Measurements from ENCODE around the gene TMEM61.

The TMEM61 gene

DNA sequence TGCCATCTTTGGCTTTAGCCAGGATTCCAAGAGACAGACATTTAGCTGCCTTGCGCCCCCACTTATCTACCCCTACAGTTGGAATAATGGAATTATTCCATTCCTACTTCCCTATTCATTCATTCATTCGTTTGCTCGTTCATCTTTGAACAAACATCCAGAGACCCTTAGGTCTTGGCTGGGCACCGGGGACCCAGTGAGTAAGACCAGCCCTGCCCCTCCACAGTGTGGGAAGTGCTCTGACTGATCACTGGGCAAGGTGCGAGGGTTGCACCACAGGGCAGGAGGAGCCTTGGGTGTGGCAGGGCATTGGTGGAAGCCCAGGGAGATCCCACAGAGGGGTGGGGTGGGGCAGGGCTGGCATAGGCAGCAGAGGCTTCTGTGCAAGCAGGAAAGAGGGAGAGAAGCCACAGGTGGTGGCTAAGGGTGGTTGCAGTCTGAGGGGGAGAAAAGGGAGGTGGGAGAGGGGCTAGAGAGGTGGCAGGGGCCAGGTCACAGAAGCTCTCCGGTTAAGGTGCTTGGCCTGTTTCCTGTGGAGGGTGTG is 35.0 kb upstream of the TMEM61 start:
- no peaks in the 10 kb centered on the region for H3K27me3 ChIP-seq (ENCODE audit: insufficient read depth, poor library complexity, severe bottlenecking)
- no peaks in the 10 kb centered on the region for H3K36me3 ChIP-seq (ENCODE audit: low read depth)
- no peak overlapping the region for H3K27ac ChIP-seq (ENCODE audit: poor library complexity, severe bottlenecking)
- no peaks in the 10 kb centered on the region for H3K9me3 ChIP-seq (ENCODE audit: severe bottlenecking)
- H3K4me1 ChIP-seq (ENCODE audit: insufficient read depth, poor library complexity, severe bottlenecking) = peaks cover 9% of the 10 kb centered on the region
- no peak overlapping the region for H3K4me3 ChIP-seq (ENCODE audit: severe bottlenecking)
- ATAC-seq (ENCODE audit: low read depth) (peak; percentile 90), DNase-seq (ENCODE audit: low spot score) (peak; percentile 84)
- TF ChIP-seq, protein P1, sequence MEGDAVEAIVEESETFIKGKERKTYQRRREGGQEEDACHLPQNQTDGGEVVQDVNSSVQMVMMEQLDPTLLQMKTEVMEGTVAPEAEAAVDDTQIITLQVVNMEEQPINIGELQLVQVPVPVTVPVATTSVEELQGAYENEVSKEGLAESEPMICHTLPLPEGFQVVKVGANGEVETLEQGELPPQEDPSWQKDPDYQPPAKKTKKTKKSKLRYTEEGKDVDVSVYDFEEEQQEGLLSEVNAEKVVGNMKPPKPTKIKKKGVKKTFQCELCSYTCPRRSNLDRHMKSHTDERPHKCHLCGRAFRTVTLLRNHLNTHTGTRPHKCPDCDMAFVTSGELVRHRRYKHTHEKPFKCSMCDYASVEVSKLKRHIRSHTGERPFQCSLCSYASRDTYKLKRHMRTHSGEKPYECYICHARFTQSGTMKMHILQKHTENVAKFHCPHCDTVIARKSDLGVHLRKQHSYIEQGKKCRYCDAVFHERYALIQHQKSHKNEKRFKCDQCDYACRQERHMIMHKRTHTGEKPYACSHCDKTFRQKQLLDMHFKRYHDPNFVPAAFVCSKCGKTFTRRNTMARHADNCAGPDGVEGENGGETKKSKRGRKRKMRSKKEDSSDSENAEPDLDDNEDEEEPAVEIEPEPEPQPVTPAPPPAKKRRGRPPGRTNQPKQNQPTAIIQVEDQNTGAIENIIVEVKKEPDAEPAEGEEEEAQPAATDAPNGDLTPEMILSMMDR (IDR thresholded peaks at IDR 0.05; ENCODE audit: poor library complexity, severe bottlenecking) = peak; percentile 69

DNA sequence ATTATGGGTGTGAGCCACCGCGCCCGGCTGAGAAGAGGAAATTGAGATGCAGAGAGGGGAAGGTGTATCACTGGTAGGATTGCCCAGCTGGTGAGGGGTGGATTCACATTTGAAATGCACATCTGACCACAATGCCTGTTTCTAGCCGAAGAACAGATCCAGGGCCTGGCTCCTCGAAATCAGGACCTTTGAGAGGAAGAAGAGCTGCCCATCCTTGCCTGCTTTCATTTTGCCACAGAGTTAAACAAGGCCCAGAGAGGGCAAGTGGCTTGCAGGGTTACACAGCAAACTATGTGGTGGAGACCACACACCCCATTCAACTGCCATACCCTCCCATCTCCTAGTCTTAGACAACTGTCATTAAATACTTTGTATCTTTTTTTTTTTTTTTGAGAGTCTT is 32.9 kb upstream of the TMEM61 start:
- H3K36me3 ChIP-seq (ENCODE audit: low read depth) = no peaks in the 10 kb centered on the region
- H3K9me3 ChIP-seq (ENCODE audit: severe bottlenecking) = no peaks in the 10 kb centered on the region
- peaks cover 13% of the 10 kb centered on the region for H3K4me1 ChIP-seq (ENCODE audit: insufficient read depth, poor library complexity, severe bottlenecking)
- H3K4me3 ChIP-seq (ENCODE audit: severe bottlenecking) = no peak overlapping the region
- no peak for ATAC-seq (ENCODE audit: low read depth)
- no peak overlapping the region for H3K27ac ChIP-seq (ENCODE audit: poor library complexity, severe bottlenecking)
- TF ChIP-seq, protein P1 (IDR thresholded peaks at IDR 0.05; ENCODE audit: poor library complexity, severe bottlenecking) = no peak
- H3K27me3 ChIP-seq (ENCODE audit: insufficient read depth, poor library complexity, severe bottlenecking) = no peaks in the 10 kb centered on the region
- DNase-seq (ENCODE audit: low spot score) = no peak

DNA sequence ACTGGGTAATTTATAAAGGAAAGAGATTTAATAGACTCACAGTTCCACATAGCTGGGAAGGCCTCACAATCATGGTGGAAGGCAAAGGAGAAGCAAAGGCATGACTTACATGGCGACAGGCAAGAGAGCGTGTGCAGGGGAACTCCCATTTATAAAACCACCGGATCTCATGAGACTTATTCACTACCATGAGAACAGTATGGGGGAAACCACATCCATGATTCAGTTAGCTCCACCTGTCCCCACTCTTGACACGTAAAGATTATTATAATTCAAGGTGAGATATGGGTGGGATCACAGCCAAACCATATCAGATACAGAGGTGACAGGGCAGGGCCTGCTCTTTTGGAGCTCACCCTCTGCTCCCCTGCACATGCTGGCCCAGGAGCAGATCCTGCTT is 31.4 kb upstream of the TMEM61 start:
- H3K27me3 ChIP-seq (ENCODE audit: insufficient read depth, poor library complexity, severe bottlenecking) = no peaks in the 10 kb centered on the region
- no peaks in the 10 kb centered on the region for H3K36me3 ChIP-seq (ENCODE audit: low read depth)
- TF ChIP-seq, protein P1 (IDR thresholded peaks at IDR 0.05; ENCODE audit: poor library complexity, severe bottlenecking) = no peak
- no peak overlapping the region for H3K4me3 ChIP-seq (ENCODE audit: severe bottlenecking)
- H3K9me3 ChIP-seq (ENCODE audit: severe bottlenecking) = no peaks in the 10 kb centered on the region
- H3K27ac ChIP-seq (ENCODE audit: poor library complexity, severe bottlenecking) = no peak overlapping the region
- no peak for ATAC-seq (ENCODE audit: low read depth)
- H3K4me1 ChIP-seq (ENCODE audit: insufficient read depth, poor library complexity, severe bottlenecking) = peaks cover 17% of the 10 kb centered on the region
- DNase-seq (ENCODE audit: low spot score) = no peak

DNA sequence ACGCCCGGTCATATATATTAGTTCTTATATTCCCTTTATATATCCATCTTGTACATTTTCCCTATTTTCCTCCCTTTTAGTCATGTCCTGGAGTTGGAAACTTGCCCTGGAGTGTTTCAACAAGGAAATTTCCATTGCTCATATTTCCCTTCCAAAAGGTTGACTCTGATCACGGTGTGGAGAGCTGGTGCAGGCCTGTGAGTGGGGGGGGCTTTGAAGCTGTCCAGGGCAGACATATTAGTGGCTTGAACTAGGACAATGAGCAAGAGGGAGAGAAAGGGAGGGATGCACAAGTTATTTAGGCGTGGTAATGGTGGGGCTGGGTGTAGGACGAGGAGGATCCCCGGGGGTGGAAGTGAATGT is 30.4 kb upstream of the TMEM61 start:
- DNase-seq (ENCODE audit: low spot score) = no peak
- H3K4me3 ChIP-seq (ENCODE audit: severe bottlenecking) = no peak overlapping the region
- no peak for ATAC-seq (ENCODE audit: low read depth)
- no peaks in the 10 kb centered on the region for H3K9me3 ChIP-seq (ENCODE audit: severe bottlenecking)
- H3K27me3 ChIP-seq (ENCODE audit: insufficient read depth, poor library complexity, severe bottlenecking) = no peaks in the 10 kb centered on the region
- TF ChIP-seq, protein P1 (IDR thresholded peaks at IDR 0.05; ENCODE audit: poor library complexity, severe bottlenecking) = no peak
- H3K4me1 ChIP-seq (ENCODE audit: insufficient read depth, poor library complexity, severe bottlenecking) = peaks cover 19% of the 10 kb centered on the region
- H3K27ac ChIP-seq (ENCODE audit: poor library complexity, severe bottlenecking) = peak overlapping the region; percentile 8
- H3K36me3 ChIP-seq (ENCODE audit: low read depth) = no peaks in the 10 kb centered on the region

DNA sequence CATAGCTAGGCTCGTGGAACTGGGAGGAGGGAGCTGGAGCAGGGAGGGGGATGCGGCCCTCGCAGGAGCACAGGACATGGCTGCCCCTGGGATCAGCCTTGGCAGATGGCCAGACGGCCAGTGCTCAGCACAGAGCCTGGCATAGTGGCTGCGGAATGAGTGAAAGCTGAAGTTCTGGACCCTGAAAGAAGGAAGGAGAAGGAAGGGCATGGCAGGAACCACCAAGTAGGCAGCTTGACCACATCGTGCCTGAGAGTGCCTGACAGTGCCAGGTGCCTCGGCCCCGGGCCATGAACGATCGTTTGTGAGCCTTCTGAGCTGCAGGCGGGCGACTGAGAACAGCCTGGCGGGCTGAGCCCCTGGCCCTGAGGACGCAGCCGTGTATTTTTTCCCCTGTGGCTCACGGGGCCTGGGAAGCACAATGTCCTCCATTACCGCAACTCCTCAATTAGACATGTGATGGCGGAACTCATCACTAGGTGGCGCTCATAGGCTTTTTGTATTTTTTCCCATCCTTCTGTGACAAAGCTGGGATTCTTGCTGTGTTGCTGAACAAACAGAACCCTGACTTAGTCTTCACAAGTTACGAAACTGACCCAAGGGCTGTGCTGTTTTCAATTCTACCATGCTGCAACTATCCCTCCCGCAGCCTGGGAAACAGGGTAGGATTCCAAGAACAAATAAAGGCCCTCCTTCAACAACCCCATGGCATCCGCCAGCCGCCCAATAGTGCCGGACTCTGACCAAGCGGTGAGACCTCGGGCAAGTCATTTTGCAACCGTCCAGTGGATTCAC is 29.9 kb upstream of the TMEM61 start:
- Histone ChIP-seq H3K9me3 (ENCODE audit: severe bottlenecking) (no peaks in the 10 kb centered on the region), H3K4me3 (ENCODE audit: severe bottlenecking) (no peak overlapping the region), H3K27me3 (ENCODE audit: insufficient read depth, poor library complexity, severe bottlenecking) (no peaks in the 10 kb centered on the region), H3K4me1 (ENCODE audit: insufficient read depth, poor library complexity, severe bottlenecking) (peaks cover 19% of the 10 kb centered on the region), H3K36me3 (ENCODE audit: low read depth) (no peaks in the 10 kb centered on the region), H3K27ac (ENCODE audit: poor library complexity, severe bottlenecking) (peak overlapping the region; percentile 8)
- peak; percentile 59 for ATAC-seq (ENCODE audit: low read depth)
- DNase-seq (ENCODE audit: low spot score) = no peak
- TF ChIP-seq, protein P1 (IDR thresholded peaks at IDR 0.05; ENCODE audit: poor library complexity, severe bottlenecking) = peak; percentile 86

Data from RWPE2 (cell line).